HS-5 (cell line): ENCODE results near the gene CRYBA1.
"Not testable (repeated sequence)": the region's sequence is repeated elsewhere in the genome, so short reads cannot be mapped to it uniquely, and the experiment has no call there.

ENCODE experiments used
- DNase-seq: peaks from one replicate; pipeline ENCODE4 v3.0.0-alpha.2; 2012; ENCODE audit warnings: low read depth

CRYBA1 gene, protein sequence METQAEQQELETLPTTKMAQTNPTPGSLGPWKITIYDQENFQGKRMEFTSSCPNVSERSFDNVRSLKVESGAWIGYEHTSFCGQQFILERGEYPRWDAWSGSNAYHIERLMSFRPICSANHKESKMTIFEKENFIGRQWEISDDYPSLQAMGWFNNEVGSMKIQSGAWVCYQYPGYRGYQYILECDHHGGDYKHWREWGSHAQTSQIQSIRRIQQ

GRCh38 chr17:29246628-29247027 is at the start of gene CRYBA1:
Gene CRYBA1 (plus strand): TSS chr17:29246859. CDS start chr17:29246864, 5 bp downstream.
- DNase-seq: no peak

DNA sequence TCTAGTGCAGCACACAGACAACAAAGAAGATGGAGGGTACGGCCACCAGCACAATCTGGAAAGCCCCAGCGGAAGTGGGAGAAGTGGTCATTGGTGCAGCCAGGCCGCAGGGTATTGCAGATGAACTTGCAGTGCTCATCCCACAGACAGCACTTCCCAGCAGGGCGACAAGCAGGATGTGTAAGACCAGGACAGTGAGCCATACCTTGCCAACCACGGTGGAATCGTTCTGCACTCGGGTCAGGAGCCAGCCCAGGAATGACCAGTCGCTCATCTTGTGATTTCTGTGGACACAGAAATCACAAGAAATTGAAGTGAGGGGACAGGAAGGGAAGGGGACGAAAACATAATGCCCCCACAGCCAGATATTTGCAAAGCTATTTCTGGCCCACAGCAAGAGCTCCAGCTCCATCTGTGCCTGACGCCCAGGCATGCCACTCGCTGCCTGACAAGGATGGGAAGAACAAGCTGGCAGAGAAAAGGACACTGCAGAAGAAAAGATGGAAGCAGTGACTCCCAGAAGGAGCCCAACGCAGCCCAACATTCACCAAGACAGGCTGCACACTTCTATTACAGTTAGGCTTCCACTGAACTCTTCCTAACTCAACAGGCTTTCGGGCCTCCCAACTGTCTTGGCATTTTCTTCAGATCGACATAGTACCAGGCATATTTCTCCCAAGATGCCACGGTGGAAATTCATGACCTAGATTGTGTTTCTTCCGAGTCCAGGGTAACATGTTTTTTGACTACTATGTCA is 49.0 kb upstream of the CRYBA1 start:
- no peak for DNase-seq

DNA sequence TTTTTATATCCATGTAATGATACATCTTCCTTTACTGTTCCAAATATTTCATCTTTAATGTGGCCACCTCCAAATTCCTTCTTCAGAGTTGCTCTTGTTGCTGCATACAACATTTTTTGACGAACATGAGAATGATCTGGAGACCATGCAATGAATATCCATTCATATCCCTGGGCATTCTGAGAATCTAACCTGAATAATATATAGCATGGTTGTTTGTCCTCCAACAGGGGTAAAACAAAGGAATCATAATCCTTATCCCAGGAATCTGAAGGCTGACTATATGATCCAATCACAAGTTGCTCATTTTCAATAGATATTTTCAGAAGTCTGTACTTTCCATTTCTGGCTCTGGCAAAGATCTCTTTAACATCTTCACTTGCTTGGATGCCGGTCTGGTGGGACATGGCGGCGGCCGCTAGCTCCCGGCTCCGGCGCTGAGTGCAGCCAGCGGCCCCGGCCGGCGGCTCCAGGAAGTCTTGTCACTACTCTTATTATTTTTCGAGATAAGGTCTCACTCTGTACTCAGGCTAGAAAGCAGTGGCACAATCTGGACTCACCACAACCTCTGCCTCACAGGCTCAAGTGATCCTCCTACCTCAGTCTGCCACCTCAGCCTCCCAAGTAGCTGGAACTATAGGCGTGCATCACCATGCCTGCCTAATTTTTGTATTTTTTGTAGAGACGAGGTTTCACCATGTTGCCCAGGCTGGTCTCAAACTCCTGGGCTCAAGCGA is 42.4 kb upstream of the CRYBA1 start:
- not testable (repeated sequence) for DNase-seq

DNA sequence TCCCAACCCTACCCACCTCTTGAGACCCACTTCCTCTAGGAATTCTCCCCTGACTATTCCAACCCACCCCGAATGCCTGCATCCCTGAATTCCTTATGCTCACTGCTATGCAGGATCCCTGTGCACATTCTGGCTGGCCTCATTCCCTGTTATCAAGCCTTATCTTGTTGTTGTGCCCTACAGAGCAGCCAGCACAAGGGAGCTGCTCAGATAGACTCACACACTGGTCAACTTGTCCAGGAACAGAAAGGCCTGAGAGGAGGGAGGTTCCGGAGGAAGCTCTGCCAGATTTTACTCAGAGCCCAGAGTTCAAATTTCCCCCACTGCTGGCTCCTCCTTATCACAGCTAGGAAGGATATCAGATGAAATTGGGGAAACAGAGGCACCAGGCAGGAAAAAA is 41.6 kb upstream of the CRYBA1 start:
- no peak for DNase-seq

DNA sequence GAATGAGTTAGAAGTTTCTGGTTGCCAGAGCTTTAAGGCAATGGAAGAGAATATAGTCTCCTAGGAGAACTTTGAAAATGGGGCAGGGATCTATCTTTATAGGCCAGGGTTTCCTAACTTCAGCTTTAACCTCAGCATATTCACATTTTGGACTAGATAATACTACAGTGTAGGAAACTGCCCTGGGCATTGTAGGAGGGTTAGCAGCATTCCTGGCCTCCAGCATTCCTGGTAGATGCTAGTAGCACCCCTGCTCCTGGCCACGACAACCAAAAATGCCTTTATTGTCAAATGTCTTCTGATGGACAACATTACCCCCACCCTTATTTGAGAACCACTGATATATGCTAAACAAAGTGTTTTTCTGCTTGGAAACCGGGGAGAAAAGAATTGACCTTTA is 38.7 kb upstream of the CRYBA1 start:
- DNase-seq: no peak

- DNase-seq: no peak
Observed at GRCh38 chr17:29209073-29209472, 37.6 kb upstream of the CRYBA1 start.

DNA sequence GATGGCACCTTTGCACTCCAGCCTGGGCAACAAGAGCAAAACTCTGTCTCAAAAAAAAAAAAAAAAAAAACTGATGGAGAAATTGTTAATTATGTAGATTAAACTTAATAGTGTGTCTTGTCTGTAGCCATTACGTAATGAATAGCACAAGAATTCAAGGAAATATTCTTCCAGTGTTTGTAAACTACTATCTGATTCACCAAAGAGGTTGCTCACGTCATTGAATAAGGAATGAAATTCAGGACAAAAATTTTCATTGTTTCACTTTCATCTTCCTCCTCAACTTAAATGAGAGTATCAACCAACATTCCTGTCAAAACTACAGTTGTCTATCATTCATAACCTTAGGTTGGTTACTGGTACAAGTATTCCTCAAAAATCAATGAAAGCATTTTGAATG is 35.8 kb upstream of the CRYBA1 start:
- DNase-seq: peak; percentile 15

DNA sequence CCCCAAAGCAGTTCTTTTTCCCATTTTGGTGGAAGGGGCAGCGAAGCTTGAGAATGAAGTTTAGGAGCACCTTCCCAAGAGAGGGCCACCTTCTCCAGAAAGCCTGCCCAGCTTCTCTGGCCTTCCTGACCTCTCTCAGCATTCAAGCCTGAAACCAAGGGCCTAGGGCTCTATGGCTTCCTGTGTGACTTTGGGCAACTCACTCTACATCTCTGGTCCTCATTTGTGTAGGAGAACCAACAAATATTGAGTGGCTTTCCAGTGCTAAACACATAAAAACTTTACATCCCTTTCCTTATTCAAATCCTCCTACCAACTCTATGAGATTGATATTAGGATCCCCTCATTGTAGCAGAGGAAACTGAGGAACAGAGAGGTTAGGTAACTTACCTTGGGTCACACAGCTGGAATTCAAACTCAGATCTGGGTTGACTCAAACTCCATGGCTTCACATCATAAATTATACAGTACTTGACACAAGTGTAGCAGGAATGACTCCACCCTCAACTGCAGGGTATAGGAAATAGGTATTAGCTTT is 34.5 kb upstream of the CRYBA1 start:
- no peak for DNase-seq

GRCh38 chr17:29212681-29213121 is 34.0 kb upstream of the CRYBA1 start:
- peak; percentile 14 for DNase-seq

DNA sequence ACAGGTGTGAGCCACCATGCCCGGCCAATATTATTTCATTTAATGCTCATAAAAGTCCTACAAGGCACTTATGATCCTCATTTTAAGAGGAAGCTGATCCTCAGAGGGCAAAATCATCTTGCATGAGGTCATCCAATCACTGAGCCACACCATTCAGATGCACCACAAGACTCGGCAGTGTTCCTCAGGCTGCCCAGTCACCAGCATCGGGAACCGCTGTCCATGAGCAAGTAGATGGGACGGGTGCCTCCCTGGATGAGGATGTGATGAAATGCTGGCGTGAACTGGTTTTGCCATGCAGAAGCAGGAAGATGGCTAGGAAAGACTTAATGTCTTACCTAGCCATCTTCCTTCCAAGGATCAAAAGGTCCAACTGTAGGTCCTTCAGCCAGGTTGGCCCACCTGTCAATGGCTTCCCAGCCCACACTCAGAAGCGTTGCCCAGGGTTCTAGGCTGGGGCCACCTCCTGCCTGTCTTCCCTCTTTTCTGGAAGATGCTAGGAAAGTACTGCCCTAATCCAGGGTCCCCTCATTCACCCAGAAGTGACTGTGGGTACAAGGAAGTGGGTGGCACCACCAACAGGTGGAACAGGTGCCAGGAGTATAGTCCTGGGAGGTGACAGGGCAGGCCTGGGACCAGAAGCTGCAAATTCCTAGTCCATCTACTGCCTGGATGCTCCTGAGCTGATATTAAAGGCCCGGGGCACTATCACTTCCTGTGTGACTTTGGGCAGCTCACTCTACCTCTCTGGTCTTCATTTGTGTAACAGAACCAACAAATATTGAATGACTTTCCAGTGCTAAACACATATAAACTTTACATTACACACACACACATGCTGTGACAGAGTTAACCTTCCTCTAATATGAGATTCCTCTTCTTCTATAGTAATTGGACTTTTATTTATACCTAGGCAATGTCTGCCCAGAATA is 32.2 kb upstream of the CRYBA1 start:
- no peak for DNase-seq

- DNase-seq: no peak
Observed at GRCh38 chr17:29215174-29215573, 31.5 kb upstream of the CRYBA1 start.

GRCh38 chr17:29215717-29216116 is 30.9 kb upstream of the CRYBA1 start:
- no peak for DNase-seq

- DNase-seq: no peak
Observed at GRCh38 chr17:29216181-29216580, 30.5 kb upstream of the CRYBA1 start.

- no peak for DNase-seq
Observed at GRCh38 chr17:29216856-29217255, 29.8 kb upstream of the CRYBA1 start.

- DNase-seq: peak; percentile 38
Observed at GRCh38 chr17:29219378-29220047, 27.1 kb upstream of the CRYBA1 start.

GRCh38 chr17:29221338-29221737 is 25.3 kb upstream of the CRYBA1 start:
- DNase-seq: not testable (repeated sequence)

GRCh38 chr17:29225396-29225795 is 21.3 kb upstream of the CRYBA1 start:
- no peak for DNase-seq

- DNase-seq: no peak
Observed at GRCh38 chr17:29233301-29233700, 13.4 kb upstream of the CRYBA1 start.

- not testable (repeated sequence) for DNase-seq
Observed at GRCh38 chr17:29234972-29235371, 11.7 kb upstream of the CRYBA1 start.

DNA sequence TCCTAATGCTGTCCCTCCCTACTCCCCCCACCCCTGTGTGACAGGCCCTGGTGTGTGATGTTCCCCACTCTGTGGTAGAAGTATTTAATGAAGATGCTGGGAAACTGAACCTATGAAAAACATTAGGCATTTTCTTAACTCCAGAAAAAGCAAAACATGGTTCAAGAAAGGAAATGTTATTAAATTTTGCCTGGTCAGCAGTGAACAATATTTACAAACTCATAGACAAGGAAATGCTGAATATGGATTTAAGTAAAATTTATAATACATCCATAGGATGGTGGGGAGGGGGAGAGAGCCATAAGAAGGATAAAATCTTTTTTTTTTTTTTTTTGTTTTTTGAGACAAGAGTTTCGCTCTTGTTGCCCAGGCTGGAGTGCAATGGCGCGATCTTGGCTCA is 10.8 kb upstream of the CRYBA1 start:
- DNase-seq: no peak
